ENCODE results near the gene ARL2. TPM values are rescaled to one million over a fixed set of nuclear protein-coding genes. Genes with fewer than 3 reads are reported as not detected.

Gene ARL2
- total and polyA plus RNA-seq, 2 experiments from 2014 or later = 115 to 155 TPM

DNA sequence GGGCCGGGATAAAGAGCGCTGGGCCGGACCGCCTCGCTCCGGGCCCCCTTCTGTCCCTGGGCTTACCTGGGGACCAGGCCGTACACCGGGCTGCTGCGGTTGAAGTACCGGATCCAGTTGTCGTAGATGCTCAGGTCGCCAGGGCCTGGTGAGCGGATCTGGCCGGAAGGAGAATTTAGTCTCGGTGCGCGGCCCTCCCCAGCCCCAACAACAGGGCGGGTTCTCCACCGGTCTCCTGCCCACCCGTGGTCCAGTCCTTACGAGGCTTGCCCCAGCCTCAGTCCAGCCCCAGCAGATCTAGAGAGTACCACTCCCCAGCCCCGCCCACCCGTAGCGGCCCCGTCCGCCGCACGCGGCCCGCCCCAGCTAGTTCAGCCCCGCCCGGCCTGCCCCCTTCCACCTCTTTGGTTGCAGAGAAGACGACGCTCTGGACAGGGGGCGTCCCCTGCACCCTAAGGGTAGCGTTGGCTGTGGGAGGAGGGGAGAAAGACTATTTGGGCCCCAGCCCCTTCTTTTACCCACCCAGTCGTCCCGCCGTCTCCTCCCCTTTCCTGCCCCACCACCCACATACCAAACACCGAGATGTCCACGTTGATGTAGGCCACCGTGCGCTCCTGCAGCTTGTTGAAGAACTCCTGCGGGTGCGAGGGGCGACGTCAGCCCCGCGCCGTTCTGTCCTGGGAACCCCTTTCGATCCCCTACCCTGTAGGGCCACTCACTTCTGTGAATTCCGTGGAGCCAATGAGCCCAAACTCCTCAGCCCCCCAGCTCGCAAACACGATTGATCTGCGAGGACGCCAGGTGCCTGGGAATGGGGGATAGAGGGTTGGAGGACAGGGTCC is 33.8 kb downstream of the ARL2 start:
- H3K36me3 ChIP-seq (ENCODE audit: low read depth) = no peaks in the 10 kb centered on the region
- no peak for TF ChIP-seq EZH2 (IDR thresholded peaks at IDR 0.05; ENCODE audit: insufficient read depth, poor library complexity, severe bottlenecking)
- TF ChIP-seq EZH2phosphoT487 (IDR thresholded peaks at IDR 0.05; ENCODE audit: insufficient read depth, low read depth) = no peak
- no peaks in the 10 kb centered on the region for H3K27me3 ChIP-seq (replicated peaks; ENCODE audit: insufficient read depth)
- H3F3A ChIP-seq (ENCODE audit: insufficient read depth) = no peaks in the 10 kb centered on the region
- 8 to 10% methylated on average over 51 to 56 of the region's 56 CpGs for WGBS, 2 experiments (ENCODE audit: low coverage in 1 of 2, low lambda C conversion rate in 2 of 2, missing lambda C conversion rate in 2 of 2)
- in situ Hi-C loops (cut with MboI) = no loop called here
- H3K4me1 ChIP-seq (ENCODE audit: insufficient read depth) = peaks cover 4% of the 10 kb centered on the region; the same call in 1 of the 2 replicates
- H3K27ac ChIP-seq = no peak overlapping the region
- no peaks in the 10 kb centered on the region for H3K9me2 ChIP-seq (ENCODE audit: insufficient read depth)
- H3K9ac ChIP-seq = peak overlapping the region; percentile 77
- H3K9me3 ChIP-seq (ENCODE audit: low read depth) = no peaks in the 10 kb centered on the region
- no peaks in the 10 kb centered on the region for H4K20me1 ChIP-seq (ENCODE audit: insufficient read depth)
- H3K4me2 ChIP-seq (ENCODE audit: unreplicated experiment) = peak overlapping the region; percentile 74
- peak overlapping the region; percentile 87 for H2AFZ ChIP-seq
- H3K79me2 ChIP-seq (ENCODE audit: insufficient read depth) = peaks cover 5% of the 10 kb centered on the region
- peak; percentile 51 for DNase-seq
- H3K4me3 ChIP-seq = peak overlapping the region; percentile 72

DNA sequence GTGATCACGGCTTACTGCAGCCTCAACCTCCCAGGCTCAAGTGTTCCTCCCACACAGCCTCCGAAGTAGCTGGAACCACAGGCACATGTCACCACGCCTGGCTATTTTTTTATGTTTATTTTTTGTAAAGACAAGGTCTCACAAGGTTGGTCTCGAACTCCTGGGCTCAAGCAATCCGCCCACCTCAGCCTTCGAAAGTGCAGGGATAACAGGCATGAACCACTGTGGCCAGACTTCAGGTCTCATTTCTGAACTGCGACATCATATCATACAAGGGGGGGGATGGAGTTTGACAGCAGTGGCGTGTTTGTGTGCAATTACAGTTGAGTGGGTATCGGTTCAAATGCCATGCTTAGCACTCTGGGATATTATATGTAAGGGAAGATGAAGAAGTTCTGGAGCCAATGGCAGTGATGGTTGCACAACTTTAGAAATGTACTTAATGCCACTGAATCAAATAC is 37.5 kb downstream of the ARL2 start:
- Histone ChIP-seq H4K20me1 (ENCODE audit: insufficient read depth) (no peaks in the 10 kb centered on the region), H3K79me2 (ENCODE audit: insufficient read depth) (0 out of 2 replicates have a peak, but pooled peaks cover 3% of the 10 kb centered on the region)
- no peak for DNase-seq

GRCh38 chr11:65053827-65054508 is 40.0 kb downstream of the ARL2 start:
- DNase-seq = no peak
- H3K4me3 ChIP-seq = no peak overlapping the region

More for the DNA sequence above, 37.5 kb downstream of the ARL2 start:
- no peaks in the 10 kb centered on the region for H3K9me2 ChIP-seq (ENCODE audit: insufficient read depth)
- in situ Hi-C loops (cut with MboI) = no loop called here
- H2AFZ ChIP-seq = no peak overlapping the region
- no peak overlapping the region for H3K9ac ChIP-seq
- H3K36me3 ChIP-seq (ENCODE audit: low read depth) = no peaks in the 10 kb centered on the region
- no peaks in the 10 kb centered on the region for H3F3A ChIP-seq (ENCODE audit: insufficient read depth)
- peaks cover 4% of the 10 kb centered on the region; the same call in 1 of the 2 replicates for H3K4me1 ChIP-seq (ENCODE audit: insufficient read depth)
- H3K9me3 ChIP-seq (ENCODE audit: low read depth) = no peaks in the 10 kb centered on the region
- TF ChIP-seq EZH2phosphoT487 (IDR thresholded peaks at IDR 0.05; ENCODE audit: insufficient read depth, low read depth) (no peak), EZH2 (IDR thresholded peaks at IDR 0.05; ENCODE audit: insufficient read depth, poor library complexity, severe bottlenecking) (no peak)
- no peak overlapping the region for H3K27ac ChIP-seq
- H3K27me3 ChIP-seq (replicated peaks; ENCODE audit: insufficient read depth) = no peaks in the 10 kb centered on the region
- H3K4me3 ChIP-seq = no peak overlapping the region
- 71 to 74% methylated on average over 9 of the region's 9 CpGs for WGBS, 2 experiments (ENCODE audit: low coverage in 1 of 2, low lambda C conversion rate in 2 of 2, missing lambda C conversion rate in 2 of 2)
- no peak overlapping the region for H3K4me2 ChIP-seq (ENCODE audit: unreplicated experiment)

GRCh38 chr11:65055538-65055937 is 41.6 kb downstream of the ARL2 start:
- Histone ChIP-seq H3K79me2 (ENCODE audit: insufficient read depth) (no peaks in the 10 kb centered on the region), H3K9me2 (ENCODE audit: insufficient read depth) (no peaks in the 10 kb centered on the region), H3F3A (ENCODE audit: insufficient read depth) (no peaks in the 10 kb centered on the region), H3K9me3 (ENCODE audit: low read depth) (no peaks in the 10 kb centered on the region), H4K20me1 (ENCODE audit: insufficient read depth) (no peaks in the 10 kb centered on the region), H2AFZ (no peak overlapping the region), H3K4me1 (ENCODE audit: insufficient read depth) (no peaks in the 10 kb centered on the region), H3K9ac (no peak overlapping the region), H3K36me3 (ENCODE audit: low read depth) (no peaks in the 10 kb centered on the region), H3K27me3 (replicated peaks; ENCODE audit: insufficient read depth) (no peaks in the 10 kb centered on the region), H3K27ac (no peak overlapping the region), H3K4me2 (ENCODE audit: unreplicated experiment) (no peak overlapping the region), H3K4me3 (no peak overlapping the region)
- WGBS, 2 experiments (ENCODE audit: low coverage in 1 of 2, low lambda C conversion rate in 2 of 2, missing lambda C conversion rate in 2 of 2) = 96 to 100% methylated on average over 1 of the region's 1 CpG
- in situ Hi-C loops (cut with MboI) = no loop called here
- no peak for DNase-seq
- no peak for TF ChIP-seq EZH2 (IDR thresholded peaks at IDR 0.05; ENCODE audit: insufficient read depth, poor library complexity, severe bottlenecking)
- no peak for TF ChIP-seq EZH2phosphoT487 (IDR thresholded peaks at IDR 0.05; ENCODE audit: insufficient read depth, low read depth)

More at GRCh38 chr11:65053827-65054508, 40.0 kb downstream of the ARL2 start:
- H3K36me3 ChIP-seq (ENCODE audit: low read depth) = no peaks in the 10 kb centered on the region
- no peak overlapping the region for H3K9ac ChIP-seq
- no peaks in the 10 kb centered on the region for H3K79me2 ChIP-seq (ENCODE audit: insufficient read depth)
- no peak overlapping the region for H3K4me2 ChIP-seq (ENCODE audit: unreplicated experiment)
- TF ChIP-seq EZH2 (IDR thresholded peaks at IDR 0.05; ENCODE audit: insufficient read depth, poor library complexity, severe bottlenecking) = no peak
- TF ChIP-seq EZH2phosphoT487 (IDR thresholded peaks at IDR 0.05; ENCODE audit: insufficient read depth, low read depth) = no peak
- in situ Hi-C loops (cut with MboI) = no loop called here
- no peak overlapping the region for H2AFZ ChIP-seq
- no peaks in the 10 kb centered on the region for H3F3A ChIP-seq (ENCODE audit: insufficient read depth)
- no peaks in the 10 kb centered on the region for H3K9me3 ChIP-seq (ENCODE audit: low read depth)
- no peaks in the 10 kb centered on the region for H3K9me2 ChIP-seq (ENCODE audit: insufficient read depth)
- H4K20me1 ChIP-seq (ENCODE audit: insufficient read depth) = no peaks in the 10 kb centered on the region
- no peak overlapping the region for H3K27ac ChIP-seq
- no peaks in the 10 kb centered on the region for H3K4me1 ChIP-seq (ENCODE audit: insufficient read depth)
- no peaks in the 10 kb centered on the region for H3K27me3 ChIP-seq (replicated peaks; ENCODE audit: insufficient read depth)
- 47 to 50% methylated on average over 8 of the region's 8 CpGs for WGBS, 2 experiments (ENCODE audit: low coverage in 1 of 2, low lambda C conversion rate in 2 of 2, missing lambda C conversion rate in 2 of 2)
